ENCODE measurements around the gene MINDY2.

GRCh38 chr15:58840048-58840447 lies 68.9 kb downstream of the MINDY2 start:
- no peak for TF ChIP-seq CTCF (IDR thresholded peaks at IDR 0.05)
- no peak for TF ChIP-seq POLR2AphosphoS5 (IDR thresholded peaks at IDR 0.05; ENCODE audit: low read depth, low read length)
- no peak for TF ChIP-seq REST (IDR thresholded peaks at IDR 0.05; ENCODE audit: insufficient read depth in 1 of 2, low read depth in 2 of 2, low read length in 1 of 2)
- TF ChIP-seq TCF7L2 (IDR thresholded peaks at IDR 0.05; ENCODE audit: low read depth, low read length) = no peak
- no peak for TF ChIP-seq SIN3A (IDR thresholded peaks at IDR 0.05; ENCODE audit: borderline replicate concordance, insufficient read depth, low read depth, low read length)
